ENCODE results near the gene SF3B3.

GRCh38 chr16:70512456-70512855 is 11.2 kb upstream of the SF3B3 start:
- no peak for TF ChIP-seq CTCF (optimal IDR thresholded peaks at IDR 0.05 in 1 of 3, IDR thresholded peaks at IDR 0.05 in 1 of 3, conservative IDR thresholded peaks at IDR 0.05 in 1 of 3; ENCODE audit: extremely low read depth in 1 of 3, insufficient read depth in 2 of 3, low read length in 3 of 3)
- no peak for TF ChIP-seq EZH2 (IDR thresholded peaks at IDR 0.05; ENCODE audit: low read length)
